GM12878 (cell line): ENCODE data around the gene MYL11. TPM values are rescaled to one million over a fixed set of nuclear protein-coding genes. Genes with fewer than 3 reads are reported as not detected.

Experiments
- ATAC-seq: fragments of 200-7000 bp; cut with Tn5 transposase; 3 replicates; pipeline ENCODE4 v1.9.1; 2020; ENCODE audit warnings: mild to moderate bottlenecking, moderate library complexity
- BruUV-seq: library from RNA; stranded (reverse); fragments of 400-500 nt; replicated peaks from 2 replicates; lab custom pipeline; 2021; lab: Mats Ljungman, UMichigan
- CTCF ChIA-PET: fragments of 300-600 bp; sonication (Branson Sonifier 250); formaldehyde crosslinking; extraction: SDS; loops from one replicate; lab custom pipeline; 2021; ENCODE audit warnings: inconsistent platforms; lab: Yijun Ruan, JAX
- POLR2A ChIA-PET: fragments of 350-600 bp; formaldehyde crosslinking; extraction: SDS; loops from one replicate; lab custom pipeline; 2021; ENCODE audit warnings: inconsistent platforms; lab: Charles Lee
- RAD21 ChIA-PET: fragments of 300-600 bp; sonication (Branson Sonifier 250); formaldehyde crosslinking; loops from one replicate; lab custom pipeline; 2023; ENCODE audit warnings: antibody characterized with exemption; ENCODE audit not compliant: unreplicated experiment; lab: Charles Lee
- SMC1A ChIA-PET: fragments of 300-600 bp; sonication (Branson Sonifier 250); formaldehyde crosslinking; loops from one replicate; lab custom pipeline; 2023; ENCODE audit not compliant: unreplicated experiment, uncharacterized antibody; lab: Charles Lee
- DNase-seq: peaks from one replicate; pipeline ENCODE4 v3.0.0-alpha.2; 2011; ENCODE audit warnings: low read depth, low spot score
- FAIRE-seq: peaks from 3 replicates; lab custom pipeline; 2011; peaks lifted over from hg19 to GRCh38; lab: Jason Lieb, UNC
- H2AFZ ChIP-seq: 2 replicates; pipeline ENCODE4 v1.6.0; 2011; ENCODE audit warnings: low read depth, low read length, control low read depth; ENCODE audit not compliant: control insufficient read depth
- H3K27ac ChIP-seq: 2 replicates; pipeline ENCODE4 v1.5.1; 2011; ENCODE audit warnings: control low read depth; ENCODE audit not compliant: control insufficient read depth, insufficient read depth
- H3K27me3 ChIP-seq, 2 experiments: replicated peaks in 1 of 2; 2 replicates each; pipeline versions ENCODE4 v1.6.0 to v1.6.1; 2011; ENCODE audit warnings: low read length in 1 of 2; ENCODE audit not compliant: control insufficient read depth in 2 of 2, insufficient read depth in 2 of 2
- H3K36me3 ChIP-seq, 2 experiments: 2 replicates each; pipeline ENCODE4 v1.5.1; 2011; ENCODE audit warnings: low read length in 1 of 2; ENCODE audit not compliant: control insufficient read depth in 2 of 2, insufficient read depth in 2 of 2
- H3K4me1 ChIP-seq: 2 replicates; pipeline ENCODE4 v1.6.1; 2011; ENCODE audit warnings: mild to moderate bottlenecking, low read length, moderate library complexity, mixed read lengths; ENCODE audit not compliant: control insufficient read depth, insufficient read depth
- H3K4me2 ChIP-seq: 2 replicates; pipeline ENCODE4 v1.6.0; 2011; ENCODE audit warnings: control low read depth; ENCODE audit not compliant: control insufficient read depth, insufficient read depth
- H3K4me3 ChIP-seq: fragments of 200-600 bp; sonication (generic); 2 replicates; pipeline ENCODE4 v1.5.1; 2016
- H3K79me2 ChIP-seq: 2 replicates; pipeline ENCODE4 v1.6.0; 2011; ENCODE audit warnings: low read length; ENCODE audit not compliant: control insufficient read depth, insufficient read depth
- H3K9ac ChIP-seq: 2 replicates; pipeline ENCODE4 v1.8.0; 2011; ENCODE audit warnings: low read length, control low read depth, mixed read lengths; ENCODE audit not compliant: control insufficient read depth, insufficient read depth
- H3K9me3 ChIP-seq: replicated peaks from 3 replicates; pipeline ENCODE4 v1.5.1; 2011; ENCODE audit warnings: mild to moderate bottlenecking, low read length; ENCODE audit not compliant: control insufficient read depth, insufficient read depth
- H4K20me1 ChIP-seq: 2 replicates; pipeline ENCODE4 v1.6.0; 2011; ENCODE audit not compliant: control insufficient read depth, insufficient read depth
- CHD2 ChIP-seq: IDR thresholded peaks from 2 replicates; pipeline ENCODE4 v1.6.1; 2011; ENCODE audit warnings: low read depth, low read length, improper control_type of control experiment, borderline replicate concordance
- HDGF ChIP-seq: fragments of 450-650 bp; IDR thresholded peaks from 2 replicates; pipeline ENCODE4 v1.6.1; 2016; ENCODE audit warnings: antibody characterized with exemption
- IKZF2 ChIP-seq, 2 experiments: fragments of 450-650 bp; IDR thresholded peaks; 2 replicates each; pipeline ENCODE4 v1.6.1; 2017; ENCODE audit warnings: mild to moderate bottlenecking in 2 of 2, moderate library complexity in 2 of 2
- MYC ChIP-seq: IDR thresholded peaks from 2 replicates; pipeline ENCODE4 v1.6.1; 2011; ENCODE audit warnings: mild to moderate bottlenecking, low read length, moderate library complexity, inconsistent platforms; ENCODE audit not compliant: insufficient read depth, insufficient replicate concordance, insufficient read length, severe bottlenecking
- PML ChIP-seq: IDR thresholded peaks from 2 replicates; pipeline ENCODE4 v1.6.1; 2012; ENCODE audit warnings: low read length, inconsistent platforms
- RCOR1 ChIP-seq: conservative IDR thresholded peaks from 2 replicates; pipeline ENCODE4 v1.6.1; 2012; ENCODE audit warnings: low read depth, low read length, improper control_type of control experiment
- SMC3 ChIP-seq: IDR thresholded peaks from 2 replicates; pipeline ENCODE4 v1.6.1; 2011; ENCODE audit warnings: low read length, improper control_type of control experiment, borderline replicate concordance
- SREBF2 ChIP-seq: IDR thresholded peaks from 2 replicates; pipeline ENCODE4 v1.6.1; 2012; ENCODE audit warnings: mild to moderate bottlenecking, low read length
- STAT3 ChIP-seq: IDR thresholded peaks from 2 replicates; pipeline ENCODE4 v1.6.1; 2011; ENCODE audit warnings: low read depth, low read length, improper control_type of control experiment
- TBL1XR1 ChIP-seq: IDR thresholded peaks from 2 replicates; pipeline ENCODE4 v1.6.1; 2012; ENCODE audit warnings: low read depth, low read length, improper control_type of control experiment
- ZNF384 ChIP-seq: IDR thresholded peaks from 2 replicates; pipeline ENCODE4 v1.6.1; 2012; ENCODE audit warnings: low read depth, mild to moderate bottlenecking, low read length, improper control_type of control experiment, borderline replicate concordance
- ZNF592 ChIP-seq: fragments of 450-650 bp; IDR thresholded peaks from 2 replicates; pipeline ENCODE4 v1.6.1; 2017; ENCODE audit warnings: mild to moderate bottlenecking, moderate library complexity
- ZSCAN29 ChIP-seq: fragments of 450-650 bp; IDR thresholded peaks from 2 replicates; pipeline ENCODE4 v1.6.1; 2017; ENCODE audit warnings: mild to moderate bottlenecking, moderate library complexity
- WGBS: methylation state at CpG from one replicate; pipeline ENCODE4 v1.1.6; 2016; ENCODE audit warnings: low lambda C conversion rate; ENCODE audit not compliant: insufficient replicate concordance, insufficient coverage; ENCODE audit errors: missing lambda C conversion rate; 5-methylcytosine and 5-hydroxymethylcytosine counted together
- in situ Hi-C: fragments of 300-500 bp; cut with MboI; formaldehyde crosslinking; loops from 9 replicates; pipeline ENCODE4 v1.14.3; 2018; ENCODE audit warnings: mixed read lengths
- intact Hi-C: fragments of 100-400 bp; cut with micrococcal nuclease; formaldehyde crosslinking; loops from one replicate; pipeline ENCODE4 v1.14.2; 2022; ENCODE audit not compliant: unreplicated experiment
- polyA plus RNA-seq, 11 experiments: library from polyadenylated mRNA; depleted of rRNA in 4 of 11; unstranded in 6 of 11; stranded (reverse) in 5 of 11; fragments of >200 nt; fragmentation: Nextera tagmentation in 4 of 11; fragmentation: Illumina TruSeq in 1 of 11; extraction: Ambion mirVana in 4 of 11; extraction: Trizol in 1 of 11; gene quantifications; 1 replicate in 1 of 11; 2 replicates in 10 of 11; pipeline versions ENCODE4 v1.2.1 to v1.2.3, GENCODE V29; 2011 to 2016; ENCODE audit warnings: inconsistent platforms in 2 of 11, missing spikeins in 2 of 11, low read depth in 1 of 11
- total RNA-seq, 4 experiments: library from RNA; depleted of rRNA in 3 of 4; stranded (reverse); fragments of >200 nt in 3 of 4; fragmentation: Illumina TruSeq in 1 of 4; extraction: Trizol in 1 of 4; gene quantifications; 2 replicates each; pipeline versions ENCODE4 v1.2.1 to v1.2.3, GENCODE V29; 2013 to 2021
- TF ChIP-seq, protein P1 (sequence below): fragments of 450-650 bp; IDR thresholded peaks from 2 replicates; pipeline ENCODE4 v1.6.1; 2018; ENCODE audit warnings: mild to moderate bottlenecking, low read depth, moderate library complexity; ENCODE audit not compliant: partially characterized antibody

The MYL11 gene
- total and polyA plus RNA-seq, 10 of the 15 experiments (the other 5 are each of a cell fraction or from before 2014, with no cell fraction given): 0.19 to 1.2 (median 0.61) TPM; not detected in 5

GRCh38 chr16:30395992-30396585, 21.5 kb downstream of the MYL11 start:
- ATAC-seq (peak; percentile 10; the same call in 2 of the 3 replicates), DNase-seq (no peak), FAIRE-seq (peak; percentile 44)
- Histone ChIP-seq H2AFZ (peak overlapping the region; percentile 72), H3K27me3 (no peaks in the 10 kb centered on the region), H4K20me1 (no peaks in the 10 kb centered on the region), H3K9ac (peak overlapping the region; percentile 63), H3K79me2 (peaks cover 5% of the 10 kb centered on the region), H3K4me1 (peaks cover 13% of the 10 kb centered on the region), H3K4me2 (peak overlapping the region; percentile 92), H3K27ac (peak overlapping the region; percentile 42; the same call in 1 of the 2 replicates), H3K9me3 (no peaks in the 10 kb centered on the region), H3K36me3 (peaks cover 0 to 2% of the 10 kb centered on the region in 2 experiments; a peak in 3 of 4 replicates), H3K4me3 (peak overlapping the region; percentile 92)
- TSS peak; percentile 75 for BruUV-seq
- ChIA-PET RAD21 (interaction anchor here (0.9 to 2.4 kb wide), 8 partner anchors 12 to 267 kb away, joined by 3 to 32 read pairs (median 6); partner anchors contain the start of genes SEPTIN1, ZNF747 and ZNF771), SMC1A (interaction anchor here (1.2 to 2.4 kb wide), 6 partner anchors 10 to 140 kb away, joined by 3 to 12 read pairs (median 7); partner anchors contain the start of genes DCTPP1, SEPTIN1, TBC1D10B and ZNF771), POLR2A (interaction anchor here (0.7 to 3.1 kb wide), 8 partner anchors 9 to 638 kb away, joined by 3 to 25 read pairs (median 6); partner anchors contain the start of genes ITGAL, SEPTIN1, STX4 and ZNF771), CTCF (interaction anchor here (0.9 to 3.3 kb wide), 9 partner anchors 8 to 202 kb away, joined by 3 to 29 read pairs (median 3); partner anchors contain the start of genes DCTPP1, SEPTIN1 and ZNF771)
- 43% methylated on average over 13 of the region's 13 CpGs for WGBS
- in situ Hi-C loops: no loop called here
- intact Hi-C loops: no loop called here
- no peak for TF ChIP-seq CHD2
- no peak for TF ChIP-seq ZNF592
- TF ChIP-seq SREBF2: no peak
- no peak for TF ChIP-seq TBL1XR1
- 0 out of 2 replicates have a peak, but pooled peaks have one; percentile 15 for TF ChIP-seq HDGF
- no peak for TF ChIP-seq MYC
- no peak for TF ChIP-seq ZSCAN29
- no peak for TF ChIP-seq RCOR1
- TF ChIP-seq ZNF384: no peak
- TF ChIP-seq, protein P1, sequence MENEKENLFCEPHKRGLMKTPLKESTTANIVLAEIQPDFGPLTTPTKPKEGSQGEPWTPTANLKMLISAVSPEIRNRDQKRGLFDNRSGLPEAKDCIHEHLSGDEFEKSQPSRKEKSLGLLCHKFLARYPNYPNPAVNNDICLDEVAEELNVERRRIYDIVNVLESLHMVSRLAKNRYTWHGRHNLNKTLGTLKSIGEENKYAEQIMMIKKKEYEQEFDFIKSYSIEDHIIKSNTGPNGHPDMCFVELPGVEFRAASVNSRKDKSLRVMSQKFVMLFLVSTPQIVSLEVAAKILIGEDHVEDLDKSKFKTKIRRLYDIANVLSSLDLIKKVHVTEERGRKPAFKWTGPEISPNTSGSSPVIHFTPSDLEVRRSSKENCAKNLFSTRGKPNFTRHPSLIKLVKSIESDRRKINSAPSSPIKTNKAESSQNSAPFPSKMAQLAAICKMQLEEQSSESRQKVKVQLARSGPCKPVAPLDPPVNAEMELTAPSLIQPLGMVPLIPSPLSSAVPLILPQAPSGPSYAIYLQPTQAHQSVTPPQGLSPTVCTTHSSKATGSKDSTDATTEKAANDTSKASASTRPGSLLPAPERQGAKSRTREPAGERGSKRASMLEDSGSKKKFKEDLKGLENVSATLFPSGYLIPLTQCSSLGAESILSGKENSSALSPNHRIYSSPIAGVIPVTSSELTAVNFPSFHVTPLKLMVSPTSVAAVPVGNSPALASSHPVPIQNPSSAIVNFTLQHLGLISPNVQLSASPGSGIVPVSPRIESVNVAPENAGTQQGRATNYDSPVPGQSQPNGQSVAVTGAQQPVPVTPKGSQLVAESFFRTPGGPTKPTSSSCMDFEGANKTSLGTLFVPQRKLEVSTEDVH: no peak
- TF ChIP-seq IKZF2 (IDR thresholded peaks at IDR 0.05): 0 out of 4 replicates have a peak, but pooled peaks of 1 of the 2 experiments have one; percentile 17
- TF ChIP-seq SMC3: no peak
- no peak for TF ChIP-seq PML
- no peak for TF ChIP-seq STAT3
